Activated T-cell treated with anti-CD3 and anti-CD28 coated beads, Interleukin-2, amount 50 U/mL, for 24 hours (primary cell): ENCODE measurements around the gene TRNAU1AP.
"Not testable (repeated sequence)": the region's sequence is repeated elsewhere in the genome, so short reads cannot be mapped to it uniquely, and the experiment has no call there.

Source experiments
- DNase-seq: peaks from one replicate; pipeline ENCODE4 v3.0.0-alpha.2; 2020
- H3K27ac Mint-ChIP-seq: 2 replicates; pipeline ENCODE4 v1.8.0; 2020; ENCODE audit warnings: mild to moderate bottlenecking, mixed read lengths
- H3K27me3 Mint-ChIP-seq: 2 replicates; pipeline ENCODE4 v1.8.0; 2020; ENCODE audit warnings: mixed read lengths
- H3K36me3 Mint-ChIP-seq: 2 replicates; pipeline ENCODE4 v1.8.0; 2020; ENCODE audit warnings: low read depth, mixed read lengths
- H3K4me1 Mint-ChIP-seq: 2 replicates; pipeline ENCODE4 v1.8.0; 2020; ENCODE audit warnings: low read depth, mixed read lengths
- H3K4me3 Mint-ChIP-seq: 2 replicates; pipeline ENCODE4 v1.8.0; 2020; ENCODE audit warnings: mild to moderate bottlenecking, moderate library complexity, mixed read lengths
- H3K9me3 Mint-ChIP-seq: 2 replicates; pipeline ENCODE4 v1.8.0; 2020; ENCODE audit warnings: mixed read lengths

TRNAU1AP gene

DNA sequence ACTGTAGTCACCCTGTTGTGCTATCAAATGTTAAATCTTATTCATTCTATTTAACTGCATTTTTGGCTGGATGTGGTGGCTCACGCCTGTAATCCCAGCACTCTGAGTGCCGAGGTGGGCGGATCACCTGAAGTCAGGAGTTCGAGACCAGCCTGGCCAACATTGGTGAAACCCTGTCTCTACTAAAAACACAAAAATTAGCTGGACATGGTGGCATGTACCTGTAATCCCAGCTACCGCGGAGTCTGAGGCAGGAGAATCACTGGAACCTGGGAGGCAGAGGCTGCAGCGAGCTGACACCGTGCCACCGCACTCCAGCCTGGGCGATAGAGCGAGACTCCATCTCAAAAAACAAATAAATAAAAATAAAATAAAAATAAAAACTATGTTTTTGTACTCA is 43.4 kb downstream of the TRNAU1AP start:
- not testable (repeated sequence) for H3K27ac Mint-ChIP-seq, DNase-seq, H3K4me3 Mint-ChIP-seq, H3K4me1 Mint-ChIP-seq, H3K9me3 Mint-ChIP-seq
- peaks cover 17% of the 10 kb centered on the region for H3K27me3 Mint-ChIP-seq
- H3K36me3 Mint-ChIP-seq: peaks cover 18% of the 10 kb centered on the region

DNA sequence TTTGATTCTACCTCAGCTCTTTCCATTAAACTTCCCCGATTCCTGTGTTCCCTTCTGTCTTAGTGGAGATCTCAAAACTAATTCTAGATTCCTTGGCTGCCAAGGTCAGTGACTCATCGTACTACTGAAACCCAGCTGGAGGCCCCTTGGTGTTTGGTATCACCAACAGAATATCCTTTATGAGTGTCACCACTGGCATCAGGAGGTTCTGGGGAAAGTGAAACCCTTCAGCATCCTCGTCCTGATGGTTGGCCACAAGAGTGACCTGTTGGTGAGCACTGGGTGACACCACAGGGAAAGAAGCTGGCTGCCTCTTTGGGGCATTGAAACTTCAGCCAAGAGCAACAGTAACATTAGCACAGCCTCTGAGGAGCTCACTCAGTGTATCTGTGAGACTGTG is 48.8 kb downstream of the TRNAU1AP start:
- Mint-ChIP-seq H3K36me3 (peaks cover 62% of the 10 kb centered on the region), H3K4me1 (peaks cover 13% of the 10 kb centered on the region), H3K9me3 (no peaks in the 10 kb centered on the region), H3K27ac (peak overlapping the region; percentile 81), H3K27me3 (no peaks in the 10 kb centered on the region), H3K4me3 (no peak overlapping the region)
- DNase-seq: no peak

DNA sequence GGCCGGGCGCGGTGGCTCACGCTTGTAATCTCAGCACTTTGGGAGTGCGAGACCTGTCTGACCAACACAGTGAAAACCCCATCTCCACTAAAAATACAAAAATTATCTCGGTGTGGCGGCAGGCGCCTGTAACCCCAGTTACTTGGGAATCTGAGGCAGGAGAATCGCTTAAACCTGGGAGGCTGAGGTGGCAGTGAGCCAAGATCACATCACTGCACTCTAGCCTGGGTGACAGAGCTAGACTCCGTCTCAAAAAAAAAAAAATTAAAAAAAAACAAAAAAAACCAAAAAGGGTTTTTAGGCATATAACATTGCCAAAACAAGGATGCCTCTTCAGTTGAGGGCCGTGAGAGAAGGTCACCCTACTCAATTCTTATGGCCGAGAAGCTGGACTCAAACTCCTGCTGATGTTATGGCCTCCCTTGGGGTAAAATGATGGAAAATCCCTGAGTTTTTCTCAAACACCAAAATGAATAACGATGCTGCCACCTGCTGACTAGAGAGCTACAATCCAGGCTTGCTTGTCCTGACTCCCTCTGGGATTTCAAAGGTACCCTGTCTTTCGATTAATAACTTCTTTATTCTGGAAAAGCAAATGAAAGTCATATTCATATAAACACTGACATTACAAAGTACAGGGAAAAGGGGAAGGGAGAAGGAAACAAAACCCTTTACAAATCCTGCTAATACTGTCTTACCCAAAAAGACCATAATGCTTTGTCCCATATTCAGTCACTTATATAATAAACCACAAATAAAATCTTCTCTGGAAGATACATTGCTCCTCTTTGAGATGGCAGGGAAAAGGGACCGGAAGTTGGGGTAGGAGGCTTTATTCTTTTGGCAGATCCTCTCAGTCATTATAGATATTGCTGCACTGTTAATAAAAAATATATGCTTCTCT is 49.9 kb downstream of the TRNAU1AP start:
- Mint-ChIP-seq H3K9me3 (no peaks in the 10 kb centered on the region), H3K27me3 (no peaks in the 10 kb centered on the region), H3K4me3 (no peak overlapping the region), H3K36me3 (peaks cover 72% of the 10 kb centered on the region), H3K27ac (no peak overlapping the region), H3K4me1 (peaks cover 13% of the 10 kb centered on the region)
- DNase-seq: peak; percentile 32

DNA sequence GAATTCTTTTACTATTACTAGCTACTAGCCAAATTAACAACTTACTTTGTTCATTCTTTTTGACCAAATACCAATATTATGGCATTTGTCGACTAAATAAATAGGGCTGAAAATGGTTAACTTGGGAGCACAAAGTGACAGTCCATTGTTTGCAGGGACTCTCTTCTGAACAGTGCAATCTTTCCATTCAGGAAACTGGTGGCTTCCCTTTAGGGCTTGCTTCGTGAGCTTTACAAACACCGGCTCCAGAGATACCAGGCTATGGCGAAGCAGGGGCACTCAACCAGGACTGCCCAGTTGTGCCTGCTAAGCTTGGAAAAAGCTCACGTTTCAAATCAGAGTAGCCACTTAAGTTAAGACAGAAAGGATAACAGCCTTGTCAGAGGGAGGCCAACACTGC is 51.5 kb downstream of the TRNAU1AP start:
- Mint-ChIP-seq H3K9me3 (no peaks in the 10 kb centered on the region), H3K36me3 (peaks cover 77% of the 10 kb centered on the region), H3K27me3 (no peaks in the 10 kb centered on the region), H3K4me1 (peaks cover 11% of the 10 kb centered on the region), H3K4me3 (no peak overlapping the region), H3K27ac (no peak overlapping the region)
- DNase-seq: no peak

DNA sequence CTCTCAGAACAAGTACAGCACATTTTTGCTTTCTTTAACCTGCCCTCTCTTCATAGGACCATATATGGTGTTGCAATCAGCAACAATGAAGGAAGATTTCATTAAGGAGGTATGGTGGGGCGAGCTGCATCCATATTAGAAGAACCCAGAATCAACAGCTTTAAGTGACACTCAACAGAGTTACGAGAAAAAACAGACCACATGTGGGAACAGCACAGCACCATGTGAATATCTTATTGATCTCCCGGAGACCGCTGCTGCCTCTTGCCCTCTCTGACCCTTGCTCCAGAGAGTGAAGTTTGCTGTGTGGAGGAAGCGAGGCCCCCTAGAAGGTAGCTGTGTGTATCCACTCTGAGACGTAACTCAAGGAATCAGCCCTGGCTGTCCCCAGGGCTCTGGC is 52.1 kb downstream of the TRNAU1AP start:
- H3K27ac Mint-ChIP-seq: no peak overlapping the region
- H3K9me3 Mint-ChIP-seq: no peaks in the 10 kb centered on the region
- H3K36me3 Mint-ChIP-seq: peaks cover 79% of the 10 kb centered on the region
- no peak for DNase-seq
- H3K4me3 Mint-ChIP-seq: no peak overlapping the region
- H3K4me1 Mint-ChIP-seq: peaks cover 11% of the 10 kb centered on the region
- H3K27me3 Mint-ChIP-seq: no peaks in the 10 kb centered on the region

DNA sequence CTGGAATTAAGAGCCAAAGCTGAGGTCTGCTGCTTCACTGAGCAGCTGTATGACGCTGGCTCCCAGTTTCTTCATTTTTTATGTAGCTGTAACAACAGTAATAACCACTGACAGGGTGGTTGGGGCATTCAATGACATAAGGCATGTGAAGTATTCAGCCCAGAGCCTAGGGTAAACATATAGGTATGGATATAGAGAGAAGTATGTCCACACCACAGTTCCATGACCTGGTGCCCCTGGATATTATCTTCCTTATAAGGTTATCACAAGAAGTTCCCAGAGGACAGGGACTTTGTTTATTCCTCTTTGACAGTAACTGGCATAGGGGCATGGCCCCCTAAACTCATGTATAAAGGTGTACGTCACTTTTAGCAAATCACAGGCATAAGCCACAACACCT is 53.9 kb downstream of the TRNAU1AP start:
- Mint-ChIP-seq H3K27me3 (no peaks in the 10 kb centered on the region), H3K36me3 (peaks cover 77% of the 10 kb centered on the region), H3K4me3 (no peak overlapping the region), H3K4me1 (peaks cover 7% of the 10 kb centered on the region), H3K27ac (no peak overlapping the region), H3K9me3 (no peaks in the 10 kb centered on the region)
- no peak for DNase-seq

DNA sequence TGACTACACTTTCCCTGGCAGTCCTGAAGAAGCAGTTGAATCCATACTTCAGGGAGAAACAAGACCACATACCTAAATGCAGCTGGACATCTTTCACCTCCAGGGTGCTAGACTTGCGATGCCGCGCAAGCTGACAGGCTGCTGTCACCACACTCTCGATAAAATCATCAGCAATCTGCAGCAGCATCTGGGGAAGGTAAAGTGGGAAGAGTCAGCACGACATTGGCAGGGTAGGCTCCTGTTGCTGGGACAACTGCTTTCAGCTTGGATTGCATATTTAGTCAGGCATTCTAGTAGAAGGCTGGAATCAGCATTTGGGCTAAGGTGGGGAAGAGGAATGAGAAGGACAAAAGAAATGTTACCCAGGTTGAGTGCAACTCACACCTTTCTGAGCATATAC is 60.3 kb downstream of the TRNAU1AP start:
- Mint-ChIP-seq H3K9me3 (no peaks in the 10 kb centered on the region), H3K27ac (no peak overlapping the region), H3K4me3 (no peak overlapping the region), H3K4me1 (no peaks in the 10 kb centered on the region), H3K27me3 (no peaks in the 10 kb centered on the region), H3K36me3 (peaks cover 60% of the 10 kb centered on the region)
- no peak for DNase-seq
